ENCODE data around the gene PCMTD2.

- TF ChIP-seq CTCF (conservative IDR thresholded peaks at IDR 0.05; ENCODE audit: low read depth in 2 of 2) (no peak), EZH2 (IDR thresholded peaks at IDR 0.05; ENCODE audit: low read depth, unreplicated experiment) (no peak), POLR2AphosphoS5 (IDR thresholded peaks at IDR 0.05; ENCODE audit: low read depth) (no peak)
Measured at GRCh38 chr20:64220420-64220819, 35.1 kb upstream of the PCMTD2 start.
